ENCODE data around the gene GALNT2. TPM values are rescaled to one million over a fixed set of nuclear protein-coding genes. Genes with fewer than 3 reads are reported as not detected.
A peak's percentile ranks its signal among the peaks of the same experiment; 100 is the strongest.

The GALNT2 gene
- total RNA-seq (30.3 TPM), polyA plus RNA-seq (ENCODE audit: insufficient read depth in 1 of 8, insufficient read length in 8 of 8, low replicate concordance in 1 of 8) (10 to 100 TPM; 68.5 to 89.2 (median 79.7) TPM)
- long read RNA-seq, donor 1, full-length matches to known transcripts: 12 of 22 reads
- long read RNA-seq, donor 1, partial matches to known transcripts: 10 of 22 reads
- long read RNA-seq, donor 1, other reads (novel, unspliced or antisense): 0 of 22 reads
- long read RNA-seq, donor 2: 0 reads
- long read RNA-seq, donor 3, full-length matches to known transcripts: 28 of 64 reads
- long read RNA-seq, donor 3, partial matches to known transcripts: 36 of 64 reads
- long read RNA-seq, donor 3, other reads (novel, unspliced or antisense): 0 of 64 reads
- long read RNA-seq, donor 4, full-length matches to known transcripts: 20 of 35 reads
- long read RNA-seq, donor 4, partial matches to known transcripts: 15 of 35 reads
- long read RNA-seq, donor 4, other reads (novel, unspliced or antisense): 0 of 35 reads
- long read RNA-seq, donor 5, full-length matches to known transcripts: 41 of 88 reads
- long read RNA-seq, donor 5, partial matches to known transcripts: 47 of 88 reads
- long read RNA-seq, donor 5, other reads (novel, unspliced or antisense): 0 of 88 reads
- long read RNA-seq, donor 6, full-length matches to known transcripts: 26 of 41 reads
- long read RNA-seq, donor 6, partial matches to known transcripts: 15 of 41 reads
- long read RNA-seq, donor 6, other reads (novel, unspliced or antisense): 0 of 41 reads
- long read RNA-seq, donor 7, full-length matches to known transcripts: 25 of 36 reads
- long read RNA-seq, donor 7, partial matches to known transcripts: 11 of 36 reads
- long read RNA-seq, donor 7, other reads (novel, unspliced or antisense): 0 of 36 reads
- long read RNA-seq, donor 8, full-length matches to known transcripts: 2 of 2 reads
- long read RNA-seq, donor 8, partial matches to known transcripts: 0 of 2 reads
- long read RNA-seq, donor 8, other reads (novel, unspliced or antisense): 0 of 2 reads
- long read RNA-seq, donor 9, full-length matches to known transcripts: 15 of 48 reads
- long read RNA-seq, donor 9, partial matches to known transcripts: 33 of 48 reads
- long read RNA-seq, donor 9, other reads (novel, unspliced or antisense): 0 of 48 reads
- long read RNA-seq, donor 10, full-length matches to known transcripts: 7 of 7 reads
- long read RNA-seq, donor 10, partial matches to known transcripts: 0 of 7 reads
- long read RNA-seq, donor 10, other reads (novel, unspliced or antisense): 0 of 7 reads
- long read RNA-seq, donor 11, full-length matches to known transcripts: 20 of 25 reads
- long read RNA-seq, donor 11, partial matches to known transcripts: 5 of 25 reads
- long read RNA-seq, donor 11, other reads (novel, unspliced or antisense): 0 of 25 reads

DNA sequence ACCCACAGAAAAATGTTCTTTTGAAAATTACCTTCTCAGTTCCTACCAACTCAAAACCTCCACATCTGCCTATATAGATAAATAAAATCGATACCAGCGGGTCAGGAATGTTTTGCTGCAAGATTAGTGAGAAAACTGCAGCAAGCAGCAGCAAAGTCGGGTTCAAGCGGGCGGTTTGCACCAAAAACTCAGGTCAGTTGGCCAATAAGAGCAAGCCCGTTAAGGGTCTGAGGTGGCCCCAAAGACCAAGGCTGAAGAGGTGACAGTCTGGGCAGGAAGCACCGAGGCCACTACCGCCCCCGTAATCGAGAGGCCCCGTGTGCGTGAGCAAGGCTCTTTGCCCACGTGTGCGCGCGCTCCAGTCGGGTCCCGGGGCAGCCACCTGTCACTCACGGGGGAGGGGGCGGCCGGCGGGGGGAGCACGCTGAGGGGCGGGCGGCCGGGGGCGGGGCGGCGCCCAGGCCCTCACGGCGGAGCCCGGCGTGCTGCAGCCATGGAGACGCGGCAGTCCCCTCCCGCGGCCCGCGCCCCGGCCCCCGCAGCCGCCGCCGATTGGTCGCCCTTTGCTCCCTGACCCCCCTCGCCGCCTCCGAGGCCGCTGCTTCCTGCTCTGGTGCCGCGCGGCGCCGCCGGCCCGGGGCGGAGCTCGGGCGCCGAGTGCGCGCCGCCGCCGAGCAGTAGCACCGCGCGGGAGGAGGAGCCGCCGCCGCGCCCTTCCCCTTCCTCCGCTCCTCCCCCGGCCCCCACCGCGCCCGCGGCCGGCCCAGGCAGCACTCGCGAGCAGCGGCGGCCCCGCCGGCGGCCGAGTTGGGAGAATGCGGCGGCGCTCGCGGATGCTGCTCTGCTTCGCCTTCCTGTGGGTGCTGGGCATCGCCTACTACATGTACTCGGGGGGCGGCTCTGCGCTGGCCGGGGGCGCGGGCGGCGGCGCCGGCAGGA, at the start of gene GALNT2:
Gene GALNT2 (plus strand): TSS at position 773 of the 939 bp plus-strand sequence. CDS start 43 bp downstream, at position 816.
- under 1% methylated on average over 96 of the region's 104 CpGs for WGBS (ENCODE audit: insufficient coverage)
- peak; percentile 96 for DNase-seq
- no peaks in the 10 kb centered on the region for H3K36me3 ChIP-seq (ENCODE audit: control insufficient read depth, insufficient read depth, low read length)
- no peaks in the 10 kb centered on the region for H3K9me3 ChIP-seq (replicated peaks; ENCODE audit: control insufficient read depth, low read depth, low read length)
- H3K4me3 ChIP-seq (ENCODE audit: low read length): peak within 1 kb of the TSS; percentile 85
- peak within 1 kb of the TSS; percentile 91 for H3K27ac ChIP-seq (ENCODE audit: low read length)
- no peaks in the 10 kb centered on the region for H3K27me3 ChIP-seq (ENCODE audit: control insufficient read depth, insufficient read depth, low read length)
- peaks cover 18% of the 10 kb centered on the region for H3K4me1 ChIP-seq (ENCODE audit: control insufficient read depth, insufficient read depth, low read length)

DNA sequence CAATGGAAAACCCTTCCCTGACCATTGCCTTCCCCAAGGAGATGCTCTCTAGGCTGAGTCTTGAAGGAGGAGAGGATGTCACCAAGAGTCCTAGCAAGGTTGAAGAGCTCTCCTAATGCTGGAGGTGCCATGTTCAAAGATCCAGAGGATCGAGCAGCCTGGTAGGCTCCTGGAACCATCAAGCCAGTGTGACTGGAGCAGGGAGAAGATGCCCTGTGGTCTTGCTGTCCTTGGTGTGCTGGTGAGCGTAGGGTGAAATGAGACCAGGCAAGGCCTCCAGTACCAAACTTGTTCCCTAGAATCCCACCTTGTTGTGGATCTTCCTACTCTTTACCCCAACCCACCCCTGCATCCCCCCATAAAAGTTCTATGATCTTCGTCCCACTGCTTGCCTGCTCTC, 46.6 kb upstream of the GALNT2 start:
- Histone ChIP-seq H3K4me1 (ENCODE audit: control insufficient read depth, insufficient read depth, low read length) (no peaks in the 10 kb centered on the region), H3K4me3 (ENCODE audit: low read length) (no peak overlapping the region), H3K9me3 (replicated peaks; ENCODE audit: control insufficient read depth, low read depth, low read length) (no peaks in the 10 kb centered on the region), H3K36me3 (ENCODE audit: control insufficient read depth, insufficient read depth, low read length) (no peaks in the 10 kb centered on the region), H3K27me3 (ENCODE audit: control insufficient read depth, insufficient read depth, low read length) (no peaks in the 10 kb centered on the region), H3K27ac (ENCODE audit: low read length) (no peak overlapping the region)
- 86% methylated on average over 1 of the region's 3 CpGs for WGBS (ENCODE audit: insufficient coverage)
- DNase-seq: no peak

DNA sequence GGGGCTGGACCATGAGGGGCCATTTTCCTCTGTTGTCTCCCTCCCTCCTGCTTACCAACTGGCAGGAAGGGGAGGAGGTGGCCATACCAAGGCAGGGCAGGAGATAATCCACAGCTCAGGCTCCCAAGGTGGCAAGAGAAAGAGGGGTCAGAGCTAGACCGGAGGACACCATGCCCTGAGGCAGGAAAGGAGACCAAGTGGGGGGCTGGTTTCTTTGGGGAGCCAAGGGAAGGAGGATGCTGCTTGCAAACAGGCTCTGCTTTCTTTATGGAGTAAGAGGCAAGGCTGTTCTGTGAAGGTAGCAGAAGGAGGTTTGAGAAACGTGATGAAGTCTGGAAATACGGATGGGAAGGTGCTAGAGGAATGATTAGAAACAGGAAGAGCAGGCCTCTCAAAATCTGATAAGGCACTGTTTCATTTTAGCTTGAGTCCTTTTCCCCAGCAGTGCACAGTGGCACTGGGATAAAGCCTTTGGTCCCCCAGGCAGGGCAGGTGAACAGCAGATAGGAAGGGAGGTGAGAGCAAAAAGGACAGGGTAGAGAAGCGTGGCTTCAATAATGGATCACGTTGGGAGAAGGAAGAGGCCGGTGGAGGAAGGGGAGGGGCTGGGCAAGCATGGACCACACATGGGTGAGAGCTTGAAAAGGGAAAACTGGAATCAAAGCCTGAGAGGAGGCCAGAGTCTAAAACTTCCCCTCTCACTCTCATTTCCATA, 44.2 kb upstream of the GALNT2 start:
- H3K9me3 ChIP-seq (replicated peaks; ENCODE audit: control insufficient read depth, low read depth, low read length): no peaks in the 10 kb centered on the region
- H3K4me3 ChIP-seq (ENCODE audit: low read length): no peak overlapping the region
- WGBS (ENCODE audit: insufficient coverage): 80% methylated on average over 4 of the region's 6 CpGs
- DNase-seq: no peak
- H3K27me3 ChIP-seq (ENCODE audit: control insufficient read depth, insufficient read depth, low read length): peaks cover 3% of the 10 kb centered on the region
- H3K4me1 ChIP-seq (ENCODE audit: control insufficient read depth, insufficient read depth, low read length): no peaks in the 10 kb centered on the region
- no peaks in the 10 kb centered on the region for H3K36me3 ChIP-seq (ENCODE audit: control insufficient read depth, insufficient read depth, low read length)
- no peak overlapping the region for H3K27ac ChIP-seq (ENCODE audit: low read length)

DNA sequence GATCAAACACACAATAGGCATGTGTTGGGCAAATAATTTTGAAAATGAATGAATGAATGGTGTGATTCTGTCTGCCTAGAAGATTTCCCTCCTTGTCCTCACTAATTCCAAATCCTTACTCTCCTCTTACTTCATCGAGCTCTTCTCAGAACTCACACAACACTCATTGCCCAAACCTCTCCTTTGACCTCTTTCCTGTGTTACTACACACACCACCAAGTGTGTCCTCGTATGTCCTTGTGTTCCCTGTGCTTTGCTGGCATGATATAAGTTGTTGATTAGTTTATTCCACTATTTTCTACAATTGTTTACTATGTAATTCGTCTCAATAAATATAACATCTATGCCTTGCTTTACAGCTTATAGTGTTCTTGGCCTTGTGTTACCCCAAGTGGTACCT, 41.4 kb upstream of the GALNT2 start:
- WGBS (ENCODE audit: insufficient coverage): 33% methylated on average over 1 of the region's 3 CpGs
- Histone ChIP-seq H3K9me3 (replicated peaks; ENCODE audit: control insufficient read depth, low read depth, low read length) (no peaks in the 10 kb centered on the region), H3K36me3 (ENCODE audit: control insufficient read depth, insufficient read depth, low read length) (no peaks in the 10 kb centered on the region), H3K4me1 (ENCODE audit: control insufficient read depth, insufficient read depth, low read length) (no peaks in the 10 kb centered on the region), H3K4me3 (ENCODE audit: low read length) (no peak overlapping the region), H3K27me3 (ENCODE audit: control insufficient read depth, insufficient read depth, low read length) (peaks cover 3% of the 10 kb centered on the region), H3K27ac (ENCODE audit: low read length) (no peak overlapping the region)
- DNase-seq: no peak

DNA sequence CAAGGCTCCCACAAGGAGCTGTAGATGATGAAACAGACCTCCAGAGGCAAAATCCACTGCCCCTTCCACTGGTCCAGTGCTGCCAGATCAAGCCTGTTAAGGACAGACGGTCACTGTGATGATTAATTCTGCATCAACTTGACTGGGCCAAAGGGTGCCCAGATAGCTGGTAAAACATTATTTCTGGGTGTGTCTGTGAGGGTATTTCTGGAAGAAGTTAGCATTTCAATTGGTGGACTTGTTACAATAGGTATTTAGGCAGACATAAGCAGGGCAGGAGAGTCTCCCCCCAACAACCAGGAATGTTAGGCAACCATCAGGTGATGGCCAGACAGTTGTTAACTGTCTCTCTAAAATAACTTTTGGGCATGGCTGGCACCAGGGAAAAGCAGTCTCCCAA, 40.9 kb upstream of the GALNT2 start:
- H3K36me3 ChIP-seq (ENCODE audit: control insufficient read depth, insufficient read depth, low read length): no peaks in the 10 kb centered on the region
- H3K27ac ChIP-seq (ENCODE audit: low read length): no peak overlapping the region
- no peaks in the 10 kb centered on the region for H3K9me3 ChIP-seq (replicated peaks; ENCODE audit: control insufficient read depth, low read depth, low read length)
- no peak overlapping the region for H3K4me3 ChIP-seq (ENCODE audit: low read length)
- DNase-seq: no peak
- 38% methylated on average over 1 of the region's 1 CpG for WGBS (ENCODE audit: insufficient coverage)
- no peaks in the 10 kb centered on the region for H3K4me1 ChIP-seq (ENCODE audit: control insufficient read depth, insufficient read depth, low read length)
- peaks cover 3% of the 10 kb centered on the region for H3K27me3 ChIP-seq (ENCODE audit: control insufficient read depth, insufficient read depth, low read length)

DNA sequence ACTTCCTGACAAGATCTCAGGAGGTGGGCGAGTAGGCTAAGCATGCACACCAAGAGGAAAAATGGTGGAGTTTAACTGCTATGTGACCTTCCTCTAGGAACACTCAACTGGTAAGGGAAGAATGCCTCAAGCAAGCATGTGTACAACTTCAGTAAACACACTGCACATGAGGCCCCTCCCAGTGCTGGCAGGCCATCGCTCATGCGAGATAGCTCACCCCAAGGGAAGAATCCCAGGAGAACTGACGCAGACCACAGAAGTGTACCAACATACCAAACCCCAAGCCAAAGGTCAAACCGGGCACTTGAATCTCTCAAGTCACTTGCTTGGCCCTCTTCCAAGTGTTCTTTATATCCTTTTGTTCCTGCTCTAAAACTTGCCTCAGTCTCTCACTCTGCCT, 40.5 kb upstream of the GALNT2 start:
- Histone ChIP-seq H3K9me3 (replicated peaks; ENCODE audit: control insufficient read depth, low read depth, low read length) (no peaks in the 10 kb centered on the region), H3K36me3 (ENCODE audit: control insufficient read depth, insufficient read depth, low read length) (no peaks in the 10 kb centered on the region), H3K4me3 (ENCODE audit: low read length) (no peak overlapping the region), H3K4me1 (ENCODE audit: control insufficient read depth, insufficient read depth, low read length) (no peaks in the 10 kb centered on the region), H3K27me3 (ENCODE audit: control insufficient read depth, insufficient read depth, low read length) (peaks cover 3% of the 10 kb centered on the region), H3K27ac (ENCODE audit: low read length) (no peak overlapping the region)
- DNase-seq: no peak
- WGBS (ENCODE audit: insufficient coverage): 88% methylated on average over 4 of the region's 5 CpGs

DNA sequence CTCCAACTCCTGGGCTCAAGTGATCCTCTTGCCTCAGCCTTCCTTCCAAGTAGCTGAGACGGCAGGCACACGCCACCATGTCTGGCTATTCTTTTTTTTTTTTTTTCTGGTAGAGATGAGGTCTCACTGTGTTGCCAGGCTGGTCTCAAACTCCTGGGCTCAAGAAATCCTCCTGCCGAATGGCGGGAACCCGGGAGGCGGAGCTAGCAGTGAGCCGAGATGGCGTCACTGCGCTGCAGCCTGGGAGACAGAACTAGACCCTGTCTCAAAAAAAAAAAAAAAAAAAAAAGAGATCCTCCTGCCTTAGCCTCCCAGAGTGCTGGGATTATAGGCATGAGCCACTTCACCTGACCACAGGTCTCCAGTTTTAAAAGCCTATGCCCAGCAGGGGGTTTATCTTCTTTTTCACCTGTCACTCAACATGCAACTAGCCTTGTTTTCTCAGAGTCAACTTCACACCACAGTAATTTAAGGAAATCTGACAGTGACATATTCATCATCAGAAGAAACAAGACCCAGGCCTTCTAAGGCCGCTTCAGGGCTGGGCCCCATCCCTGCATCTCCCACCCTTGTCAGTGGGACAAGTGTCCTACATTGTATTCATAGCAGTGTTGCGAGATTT, 38.3 kb upstream of the GALNT2 start:
- 100% methylated on average over 1 of the region's 11 CpGs for WGBS (ENCODE audit: insufficient coverage)
- H3K36me3 ChIP-seq (ENCODE audit: control insufficient read depth, insufficient read depth, low read length): no peaks in the 10 kb centered on the region
- no peak overlapping the region for H3K27ac ChIP-seq (ENCODE audit: low read length)
- no peaks in the 10 kb centered on the region for H3K9me3 ChIP-seq (replicated peaks; ENCODE audit: control insufficient read depth, low read depth, low read length)
- no peak for DNase-seq
- no peaks in the 10 kb centered on the region for H3K4me1 ChIP-seq (ENCODE audit: control insufficient read depth, insufficient read depth, low read length)
- peaks cover 3% of the 10 kb centered on the region for H3K27me3 ChIP-seq (ENCODE audit: control insufficient read depth, insufficient read depth, low read length)
- no peak overlapping the region for H3K4me3 ChIP-seq (ENCODE audit: low read length)

DNA sequence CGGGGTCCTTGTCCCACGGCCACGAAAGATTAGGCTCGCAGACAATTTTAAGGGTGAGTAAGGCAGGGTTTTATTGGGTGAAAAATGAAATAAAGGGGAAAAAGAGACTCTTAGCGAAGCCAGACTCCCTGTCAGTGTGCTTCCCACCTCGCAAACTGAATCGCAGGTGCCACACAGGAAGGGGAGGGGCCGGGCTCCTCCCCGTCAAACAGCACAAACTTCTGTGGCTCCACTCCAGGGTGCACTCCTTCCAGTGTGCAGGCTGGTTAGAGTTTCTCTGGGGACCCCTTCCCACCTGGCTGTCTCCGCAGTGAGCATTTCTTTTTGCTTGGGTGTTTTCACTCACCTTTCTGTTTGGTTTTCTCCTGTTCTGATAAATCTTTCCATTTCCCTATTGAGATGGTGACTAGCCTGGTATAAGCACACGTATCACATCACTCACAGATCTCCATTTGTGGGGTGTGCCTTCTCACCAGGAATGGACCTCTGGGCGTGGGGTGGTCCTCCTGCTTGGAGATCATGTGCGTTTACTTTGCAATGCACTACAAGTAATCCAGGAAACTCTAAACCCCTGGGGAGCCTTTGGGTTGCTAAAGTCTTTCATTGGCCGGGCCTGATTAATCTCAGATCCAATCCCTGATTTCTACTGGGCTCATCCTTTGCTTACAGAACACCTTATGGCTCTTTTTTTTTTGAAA, 37.6 kb upstream of the GALNT2 start:
- no peaks in the 10 kb centered on the region for H3K36me3 ChIP-seq (ENCODE audit: control insufficient read depth, insufficient read depth, low read length)

More for the DNA sequence above, 37.6 kb upstream of the GALNT2 start:
- Histone ChIP-seq H3K4me1 (ENCODE audit: control insufficient read depth, insufficient read depth, low read length) (no peaks in the 10 kb centered on the region), H3K9me3 (replicated peaks; ENCODE audit: control insufficient read depth, low read depth, low read length) (no peaks in the 10 kb centered on the region), H3K4me3 (ENCODE audit: low read length) (no peak overlapping the region), H3K27ac (ENCODE audit: low read length) (no peak overlapping the region), H3K27me3 (ENCODE audit: control insufficient read depth, insufficient read depth, low read length) (peaks cover 3% of the 10 kb centered on the region)
- DNase-seq: no peak
- 57% methylated on average over 10 of the region's 14 CpGs for WGBS (ENCODE audit: insufficient coverage)

Data from muscle of leg (tissue), 16 donors.